Stimulated activated CD4-positive, alpha-beta T cell treated with anti-CD3 and anti-CD28 coated beads, Interleukin-1b, Interleukin-23, amount 100 ng/mL, for 1 hour (primary cell): Measurements from ENCODE around the gene TPX2.

Experiments
- DNase-seq, 2 donors: peaks; one replicate each; pipeline ENCODE4 v3.0.0-alpha.2; 2020; ENCODE audit warnings: low read depth in 2 of 2

TPX2 gene

GRCh38 chr20:31848088-31848999, 109.3 kb downstream of the TPX2 start:
- no peak for DNase-seq

GRCh38 chr20:31849306-31849930, 110.3 kb downstream of the TPX2 start:
- no peak for DNase-seq
